H1 (cell line): ENCODE measurements around the gene CDPF1. TPM values are rescaled to one million over a fixed set of nuclear protein-coding genes. Genes with fewer than 3 reads are reported as not detected.

Experiments
- CTCF ChIA-PET: fragments of 300-600 bp; sonication (Branson Sonifier 250); formaldehyde crosslinking; loops from one replicate; lab custom pipeline; 2021; ENCODE audit not compliant: partially characterized antibody; lab: Charles Lee
- POLR2A ChIA-PET: fragments of 300-600 bp; sonication (Branson Sonifier 250); formaldehyde crosslinking; loops from one replicate; lab custom pipeline; 2021; ENCODE audit warnings: inconsistent platforms; ENCODE audit not compliant: partially characterized antibody; lab: Charles Lee
- DNase-seq, 2 experiments: peaks; one replicate each; pipeline versions ENCODE4 v3.0.0 to v3.0.0-alpha.2; 2010 to 2022; ENCODE audit warnings: low spot score in 2 of 2, low read depth in 1 of 2, mixed read lengths in 1 of 2
- FAIRE-seq: peaks from 2 replicates; lab custom pipeline; 2011; peaks lifted over from hg19 to GRCh38; lab: Jason Lieb, UNC
- H2AFZ ChIP-seq: 2 replicates; pipeline ENCODE4 v1.8.1; 2012; ENCODE audit warnings: low read length, inconsistent platforms
- H2AK5ac ChIP-seq: 2 replicates; pipeline ENCODE4 v1.6.1; 2013; ENCODE audit warnings: low read depth, low read length
- H2BK120ac ChIP-seq: replicated peaks from 2 replicates; pipeline ENCODE3; 2013; ENCODE audit warnings: low read depth, low read length, inconsistent platforms
- H2BK12ac ChIP-seq: 2 replicates; pipeline ENCODE4 v1.6.1; 2013; ENCODE audit warnings: low read depth, low read length
- H2BK15ac ChIP-seq: 2 replicates; pipeline ENCODE4 v1.6.1; 2013; ENCODE audit warnings: low read length
- H2BK20ac ChIP-seq: 2 replicates; pipeline ENCODE4 v1.6.1; 2013; ENCODE audit warnings: low read length
- H2BK5ac ChIP-seq: 2 replicates; pipeline ENCODE4 v1.6.1; 2013; ENCODE audit warnings: low read depth, low read length
- H3K14ac ChIP-seq: 2 replicates; pipeline ENCODE4 v1.6.1; 2013; ENCODE audit warnings: inconsistent platforms; ENCODE audit not compliant: insufficient read length
- H3K18ac ChIP-seq: 2 replicates; pipeline ENCODE4 v1.6.1; 2013; ENCODE audit warnings: low read length; ENCODE audit errors: extremely low read depth
- H3K23ac ChIP-seq: 2 replicates; pipeline ENCODE4 v1.6.1; 2013; ENCODE audit warnings: inconsistent platforms; ENCODE audit not compliant: insufficient read length
- H3K23me2 ChIP-seq: 2 replicates; pipeline ENCODE4 v1.6.1; 2013; ENCODE audit warnings: low read depth, low read length
- H3K27ac ChIP-seq: 2 replicates; pipeline ENCODE4 v1.6.1; 2011; ENCODE audit warnings: low read depth, low read length, inconsistent platforms
- H3K27me3 ChIP-seq, 4 experiments: replicated peaks in 1 of 4; 1 replicate in 1 of 4; 2 replicates in 3 of 4; pipeline versions ENCODE4 v1.6.1 to v1.8.1; 2011 to 2013; ENCODE audit warnings: low read length in 3 of 4, mild to moderate bottlenecking in 3 of 4, inconsistent platforms in 2 of 4, mixed read lengths in 2 of 4, moderate library complexity in 1 of 4; ENCODE audit not compliant: control insufficient read depth in 3 of 4, insufficient read depth in 3 of 4; ENCODE audit errors: extremely low read depth in 1 of 4
- H3K36me3 ChIP-seq, 4 experiments: 2 replicates each; pipeline versions ENCODE4 v1.6.1 to v1.8.1; 2011 to 2013; ENCODE audit warnings: mild to moderate bottlenecking in 4 of 4, low read length in 3 of 4, moderate library complexity in 2 of 4, control low read depth in 1 of 4, inconsistent platforms in 1 of 4; ENCODE audit not compliant: insufficient read depth in 4 of 4, control insufficient read depth in 2 of 4
- H3K4ac ChIP-seq: replicated peaks from 2 replicates; pipeline ENCODE3; 2013; ENCODE audit warnings: low read length, low read depth, mixed read lengths, inconsistent platforms; ENCODE audit not compliant: insufficient read length
- H3K4me1 ChIP-seq, 4 experiments: replicated peaks in 1 of 4; 1 replicate in 1 of 4; 2 replicates in 3 of 4; pipeline versions ENCODE4 v1.6.1 to v1.8.1; 2011 to 2013; ENCODE audit warnings: low read length in 3 of 4, inconsistent platforms in 2 of 4, mixed read lengths in 1 of 4; ENCODE audit not compliant: insufficient read depth in 4 of 4, control insufficient read depth in 3 of 4
- H3K4me2 ChIP-seq, 2 experiments: 2 replicates each; pipeline versions ENCODE4 v1.6.1 to v1.8.1; 2011 to 2013; ENCODE audit warnings: low read depth in 2 of 2, low read length in 2 of 2, control low read depth in 1 of 2, inconsistent platforms in 1 of 2, mild to moderate bottlenecking in 1 of 2; ENCODE audit not compliant: insufficient read depth in 1 of 2
- H3K4me3 ChIP-seq, 4 experiments: fragments of 200-600, 300-600 bp in 1 of 4; sonication (generic), shearing (Covaris generic), sonication (Bioruptor Twin) in 1 of 4; 2 replicates each; pipeline versions ENCODE4 v1.5.1 to v1.8.1; 2011 to 2016; ENCODE audit warnings: low read length in 4 of 4, low read depth in 3 of 4, control low read depth in 2 of 4, inconsistent platforms in 2 of 4, mild to moderate bottlenecking in 2 of 4, mixed read lengths in 1 of 4, moderate library complexity in 1 of 4; ENCODE audit not compliant: insufficient read depth in 2 of 4; ENCODE audit errors: extremely low read depth in 1 of 4
- H3K56ac ChIP-seq: replicated peaks from 2 replicates; pipeline ENCODE3; 2013; ENCODE audit warnings: low read depth, mild to moderate bottlenecking, mixed read lengths, low read length, inconsistent platforms; ENCODE audit not compliant: insufficient read length
- H3K79me1 ChIP-seq: 2 replicates; pipeline ENCODE4 v1.6.1; 2013; ENCODE audit warnings: low read depth, low read length, control low read depth
- H3K79me2 ChIP-seq, 2 experiments: 2 replicates each; pipeline versions ENCODE4 v1.6.1 to v1.8.1; 2012 to 2013; ENCODE audit warnings: low read length in 2 of 2, mild to moderate bottlenecking in 2 of 2, inconsistent platforms in 1 of 2; ENCODE audit not compliant: insufficient read depth in 2 of 2, control insufficient read depth in 1 of 2
- H3K9ac ChIP-seq, 4 experiments: replicated peaks in 1 of 4; 1 replicate in 1 of 4; 2 replicates in 3 of 4; pipeline versions ENCODE4 v1.6.1 to v1.8.1; 2011 to 2013; ENCODE audit warnings: low read depth in 3 of 4, low read length in 3 of 4, control low read depth in 2 of 4, mild to moderate bottlenecking in 2 of 4, moderate library complexity in 2 of 4, inconsistent platforms in 1 of 4; ENCODE audit errors: extremely low read depth in 1 of 4
- H3K9me3 ChIP-seq, 2 experiments: 2 replicates each; pipeline versions ENCODE4 v1.6.1 to v1.8.1; 2012 to 2013; ENCODE audit warnings: mild to moderate bottlenecking in 2 of 2, moderate library complexity in 2 of 2, control low read depth in 1 of 2, inconsistent platforms in 1 of 2, low read depth in 1 of 2, low read length in 1 of 2, mixed read lengths in 1 of 2; ENCODE audit not compliant: insufficient read depth in 2 of 2
- H4K20me1 ChIP-seq, 2 experiments: replicated peaks in 1 of 2; 2 replicates each; pipeline versions ENCODE3 to v1.8.1; 2011 to 2013; ENCODE audit warnings: inconsistent platforms in 2 of 2, low read length in 2 of 2, mild to moderate bottlenecking in 1 of 2; ENCODE audit not compliant: insufficient read depth in 2 of 2, control insufficient read depth in 1 of 2
- H4K5ac ChIP-seq: 2 replicates; pipeline ENCODE4 v1.6.1; 2013; ENCODE audit warnings: low read length, low read depth, mixed read lengths, inconsistent platforms; ENCODE audit not compliant: insufficient read length
- H4K8ac ChIP-seq: 2 replicates; pipeline ENCODE4 v1.8.0; 2013; ENCODE audit warnings: mild to moderate bottlenecking, moderate library complexity, low read length, inconsistent platforms; ENCODE audit not compliant: insufficient read depth; ENCODE audit errors: extremely low read depth
- H4K91ac ChIP-seq: replicated peaks from 2 replicates; pipeline ENCODE3; 2013; ENCODE audit warnings: low read length, mixed read lengths, inconsistent platforms; ENCODE audit not compliant: insufficient read length
- ASH2L ChIP-seq: fragments of 200-600, 300-600 bp; sonication (generic); IDR thresholded peaks from one replicate; pipeline ENCODE4 v1.7.1; 2017; ENCODE audit warnings: low read length
- CBX5 ChIP-seq: fragments of 300-800, 300-1000 bp; sonication (generic); IDR thresholded peaks from 2 replicates; pipeline ENCODE4 v1.7.1; 2016; ENCODE audit warnings: antibody characterized with exemption, low read length, low read depth
- CTBP2 ChIP-seq: IDR thresholded peaks from 2 replicates; pipeline ENCODE4 v1.7.0; 2011; ENCODE audit warnings: borderline replicate concordance, mild to moderate bottlenecking, moderate library complexity, mixed read lengths, low read length; ENCODE audit not compliant: insufficient read depth, insufficient read length
- GTF2F1 ChIP-seq: IDR thresholded peaks from 2 replicates; pipeline ENCODE4 v1.6.1; 2012; ENCODE audit warnings: low read depth, low read length, improper control_type of control experiment, borderline replicate concordance
- KDM5A ChIP-seq: fragments of 200-600 bp; IDR thresholded peaks from 2 replicates; pipeline ENCODE4 v1.7.1; 2012; ENCODE audit warnings: mild to moderate bottlenecking, low read length, inconsistent platforms, mixed read lengths
- NRF1 ChIP-seq: IDR thresholded peaks from 2 replicates; pipeline ENCODE4 v1.6.1; 2011; ENCODE audit warnings: mild to moderate bottlenecking, low read depth, low read length, improper control_type of control experiment
- RNF2 ChIP-seq: fragments of 200-900, 300-1000 bp; sonication (generic); IDR thresholded peaks from 2 replicates; pipeline ENCODE4 v1.7.1; 2016; ENCODE audit warnings: borderline replicate concordance, low read depth, mild to moderate bottlenecking, antibody characterized with exemption, low read length; ENCODE audit not compliant: poor library complexity, severe bottlenecking; ENCODE audit errors: missing control alignments
- SIX5 ChIP-seq: IDR thresholded peaks from 2 replicates; pipeline ENCODE4 v1.6.1; 2011; ENCODE audit warnings: mild to moderate bottlenecking, low read depth, low read length
- WGBS, 2 experiments: shearing (Covaris generic) in 1 of 2; methylation state at CpG; one replicate each; pipeline versions ENCODE4 v1.1.6 to v1.1.7; 2013 to 2015; ENCODE audit warnings: low lambda C conversion rate in 2 of 2, mixed read lengths in 2 of 2, inconsistent platforms in 1 of 2, low coverage in 1 of 2, missing lambda C conversion rate in 1 of 2; ENCODE audit not compliant: insufficient replicate concordance in 2 of 2, insufficient coverage in 1 of 2, insufficient read length in 1 of 2; ENCODE audit errors: extremely low coverage in 1 of 2, missing lambda C conversion rate in 1 of 2; 5-methylcytosine and 5-hydroxymethylcytosine counted together
- polyA plus RNA-seq, 7 experiments: library from polyadenylated mRNA; depleted of rRNA in 3 of 7; stranded (reverse) in 5 of 7; unstranded in 2 of 7; fragments of >200 nt in 5 of 7; fragments of 200-250 nt in 2 of 7; gene quantifications; 1 replicate in 5 of 7; 2 replicates in 1 of 7; 4 replicates in 1 of 7; pipeline versions ENCODE4 v1.2.1 to v1.2.3, GENCODE V29; 2011 to 2013; ENCODE audit warnings: missing spikeins in 2 of 7, mixed read lengths in 2 of 7
- total RNA-seq: library from RNA; stranded (reverse); fragmentation: NEBNext Ultra II Directional; extraction: Animal tissue kit (Norgen Biotek cat#: 25700); gene quantifications from 2 replicates; pipeline ENCODE4 v1.2.1, GENCODE V29; 2021

CDPF1 gene
- total and polyA plus RNA-seq, 2 of the 8 experiments (the other 6 are each of a cell fraction or from before 2014, with no cell fraction given): 9.7 to 13.7 TPM

DNA sequence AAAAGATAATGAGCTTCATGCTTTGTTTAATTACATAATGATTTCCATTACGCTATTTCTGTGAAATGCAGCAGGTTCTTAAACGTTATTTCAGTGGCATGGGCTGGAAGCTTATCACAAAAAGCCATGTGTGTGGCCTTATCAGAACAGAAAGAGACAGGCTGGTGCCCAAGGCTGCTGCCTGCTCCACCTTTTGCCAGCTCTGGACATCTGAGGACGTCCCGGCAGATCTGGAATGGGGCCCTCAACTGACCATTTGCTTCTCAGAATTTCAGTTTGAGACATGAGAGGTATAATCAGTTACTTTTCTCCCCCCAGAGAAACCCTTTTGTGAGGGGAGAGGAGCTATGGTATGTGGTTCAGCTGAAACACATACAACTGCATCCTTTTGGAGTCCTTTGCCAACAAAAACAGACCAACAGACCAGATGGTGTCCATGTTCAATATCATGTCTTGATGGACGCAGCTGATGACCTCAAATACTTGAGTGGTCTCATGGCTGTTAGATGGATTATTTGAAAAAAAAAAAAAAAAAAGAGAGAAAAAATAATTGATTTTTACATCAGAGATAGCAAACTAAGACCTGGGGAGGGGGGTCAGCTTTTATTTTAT is 8.6 kb downstream of the CDPF1 start:
- Histone ChIP-seq H4K20me1 (no peaks in the 10 kb centered on the region), H3K18ac (no peak overlapping the region), H2BK20ac (no peak overlapping the region), H3K79me1 (no peaks in the 10 kb centered on the region), H3K23ac (no peak overlapping the region), H3K4me1 (no peaks in the 10 kb centered on the region), H3K27ac (no peak overlapping the region), H3K9me3 (no peaks in the 10 kb centered on the region), H4K5ac (no peak overlapping the region), H4K8ac (no peak overlapping the region), H2BK12ac (no peak overlapping the region), H3K27me3 (no peaks in the 10 kb centered on the region; a peak in 1 of 7 replicates), H2BK5ac (no peak overlapping the region), H4K91ac (no peak overlapping the region), H2BK120ac (no peak overlapping the region), H2BK15ac (no peak overlapping the region), H2AK5ac (no peak overlapping the region), H2AFZ (no peak overlapping the region), H3K4me3 (no peak overlapping the region), H3K79me2 (no peaks in the 10 kb centered on the region), H3K14ac (no peak overlapping the region), H3K36me3 (peaks cover 0 to 3% (median 0%) of the 10 kb centered on the region in 4 experiments; a peak in 1 of 8 replicates), H3K23me2 (no peaks in the 10 kb centered on the region), H3K4me2 (no peak overlapping the region), H3K4ac (no peak overlapping the region), H3K56ac (no peak overlapping the region), H3K9ac (no peak overlapping the region)
- FAIRE-seq: no peak
- 90% methylated on average over 5 of the region's 5 CpGs; no CpG with 5 or more reads in 1 of the 2 experiments for WGBS, 2 experiments
- POLR2A ChIA-PET: no interaction called here
- no peak for DNase-seq
- no peak for TF ChIP-seq ASH2L
- TF ChIP-seq SIX5: no peak
- TF ChIP-seq RNF2: no peak
- no peak for TF ChIP-seq GTF2F1
- TF ChIP-seq KDM5A: no peak
- TF ChIP-seq CTBP2: no peak
- no peak for TF ChIP-seq CBX5
- TF ChIP-seq NRF1: no peak
- CTCF ChIA-PET: interaction anchor here (1.5 kb wide), 1 partner anchor 9 kb away, joined by 3 read pairs; the partner anchor contains the start of gene CDPF1
